ENCODE results near the gene PEX14.

The PEX14 gene

GRCh38 chr1:10651793-10652192 lies 177.0 kb downstream of the PEX14 start:
- Histone ChIP-seq H3K4me1 (ENCODE audit: control insufficient read depth in 2 of 2, insufficient read depth in 2 of 2, low read length in 2 of 2) (no peaks in the 10 kb centered on the region), H3K9me3 (ENCODE audit: control insufficient read depth in 2 of 2, low read length in 2 of 2) (no peaks in the 10 kb centered on the region), H3K27me3 (ENCODE audit: control insufficient read depth in 2 of 2, insufficient read depth in 2 of 2, low read length in 2 of 2) (no peaks in the 10 kb centered on the region), H3K36me3 (ENCODE audit: control insufficient read depth in 2 of 2, insufficient read depth in 2 of 2, low read length in 2 of 2) (peaks cover 22 to 23% of the 10 kb centered on the region in 2 donors), H3K4me3 (ENCODE audit: low read length in 2 of 2) (no peak overlapping the region), H3K9ac (ENCODE audit: low read depth in 1 of 2, low read length in 2 of 2) (no peak overlapping the region), H3K27ac (ENCODE audit: low read depth in 2 of 2, low read length in 2 of 2) (no peak overlapping the region)

GRCh38 chr1:10652626-10653025 lies 177.9 kb downstream of the PEX14 start:
- H3K9me3 ChIP-seq (ENCODE audit: control insufficient read depth in 2 of 2, low read length in 2 of 2): no peaks in the 10 kb centered on the region
- H3K27ac ChIP-seq (ENCODE audit: low read depth in 2 of 2, low read length in 2 of 2): no peak overlapping the region
- no peak overlapping the region for H3K9ac ChIP-seq (ENCODE audit: low read depth in 1 of 2, low read length in 2 of 2)
- no peak overlapping the region for H3K4me3 ChIP-seq (ENCODE audit: low read length in 2 of 2)
- H3K36me3 ChIP-seq (ENCODE audit: control insufficient read depth in 2 of 2, insufficient read depth in 2 of 2, low read length in 2 of 2): peaks cover 18 to 22% of the 10 kb centered on the region in 2 donors
- no peaks in the 10 kb centered on the region for H3K27me3 ChIP-seq (ENCODE audit: control insufficient read depth in 2 of 2, insufficient read depth in 2 of 2, low read length in 2 of 2)
- no peaks in the 10 kb centered on the region for H3K4me1 ChIP-seq (ENCODE audit: control insufficient read depth in 2 of 2, insufficient read depth in 2 of 2, low read length in 2 of 2)

DNA sequence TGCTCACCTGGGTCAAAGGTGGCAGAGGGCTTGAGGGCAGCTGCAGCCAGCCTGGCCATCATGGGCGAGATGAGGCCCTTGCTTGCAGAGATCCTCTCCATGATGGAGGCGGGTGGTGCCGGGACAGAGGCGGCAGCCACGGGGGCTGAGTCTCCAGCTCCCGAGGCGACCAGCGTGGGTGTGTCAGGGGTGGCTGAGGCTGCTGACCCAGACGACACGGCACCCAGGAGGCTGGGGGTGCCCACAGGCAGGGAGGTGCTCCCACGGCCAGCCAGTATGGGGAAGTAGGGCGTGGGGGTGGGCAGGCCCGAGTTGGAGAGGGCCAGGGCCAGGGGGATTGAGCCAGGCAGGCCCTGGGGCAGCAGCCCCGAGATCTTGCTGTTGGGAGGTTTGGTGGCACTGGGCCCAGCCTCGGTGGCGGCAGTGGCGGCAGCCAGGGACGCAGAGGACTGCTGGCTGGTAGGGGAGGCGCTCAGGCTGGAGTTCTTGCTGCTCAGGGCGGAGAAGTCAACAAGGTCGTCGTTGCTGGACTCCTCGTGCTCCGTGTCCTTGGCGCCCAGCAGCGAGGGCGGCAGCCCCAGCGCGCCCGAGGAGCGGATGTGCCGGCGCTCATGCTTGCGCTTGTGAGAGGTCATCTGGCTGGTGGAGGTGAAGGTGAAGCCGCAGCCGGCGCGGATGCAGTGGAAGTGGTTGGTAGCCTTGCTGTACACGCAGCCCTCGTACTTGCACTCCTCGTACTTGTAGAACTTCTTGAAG lies 178.8 kb downstream of the PEX14 start:
- no peak overlapping the region for H3K9ac ChIP-seq (ENCODE audit: low read depth in 1 of 2, low read length in 2 of 2)
- H3K27me3 ChIP-seq (ENCODE audit: control insufficient read depth in 2 of 2, insufficient read depth in 2 of 2, low read length in 2 of 2): no peaks in the 10 kb centered on the region
- no peak overlapping the region for H3K4me3 ChIP-seq (ENCODE audit: low read length in 2 of 2)
- peaks cover 17% of the 10 kb centered on the region in 2 donors for H3K36me3 ChIP-seq (ENCODE audit: control insufficient read depth in 2 of 2, insufficient read depth in 2 of 2, low read length in 2 of 2)
- H3K27ac ChIP-seq (ENCODE audit: low read depth in 2 of 2, low read length in 2 of 2): no peak overlapping the region
- no peaks in the 10 kb centered on the region for H3K4me1 ChIP-seq (ENCODE audit: control insufficient read depth in 2 of 2, insufficient read depth in 2 of 2, low read length in 2 of 2)
- no peaks in the 10 kb centered on the region for H3K9me3 ChIP-seq (ENCODE audit: control insufficient read depth in 2 of 2, low read length in 2 of 2)

GRCh38 chr1:10655002-10655401 lies 180.3 kb downstream of the PEX14 start:
- no peak overlapping the region for H3K9ac ChIP-seq (ENCODE audit: low read depth in 1 of 2, low read length in 2 of 2)
- no peak overlapping the region for H3K4me3 ChIP-seq (ENCODE audit: low read length in 2 of 2)
- no peaks in the 10 kb centered on the region for H3K27me3 ChIP-seq (ENCODE audit: control insufficient read depth in 2 of 2, insufficient read depth in 2 of 2, low read length in 2 of 2)
- no peaks in the 10 kb centered on the region for H3K4me1 ChIP-seq (ENCODE audit: control insufficient read depth in 2 of 2, insufficient read depth in 2 of 2, low read length in 2 of 2)
- H3K9me3 ChIP-seq (ENCODE audit: control insufficient read depth in 2 of 2, low read length in 2 of 2): no peaks in the 10 kb centered on the region
- peaks cover 22 to 28% of the 10 kb centered on the region in 2 donors for H3K36me3 ChIP-seq (ENCODE audit: control insufficient read depth in 2 of 2, insufficient read depth in 2 of 2, low read length in 2 of 2)
- H3K27ac ChIP-seq (ENCODE audit: low read depth in 2 of 2, low read length in 2 of 2): no peak overlapping the region

DNA sequence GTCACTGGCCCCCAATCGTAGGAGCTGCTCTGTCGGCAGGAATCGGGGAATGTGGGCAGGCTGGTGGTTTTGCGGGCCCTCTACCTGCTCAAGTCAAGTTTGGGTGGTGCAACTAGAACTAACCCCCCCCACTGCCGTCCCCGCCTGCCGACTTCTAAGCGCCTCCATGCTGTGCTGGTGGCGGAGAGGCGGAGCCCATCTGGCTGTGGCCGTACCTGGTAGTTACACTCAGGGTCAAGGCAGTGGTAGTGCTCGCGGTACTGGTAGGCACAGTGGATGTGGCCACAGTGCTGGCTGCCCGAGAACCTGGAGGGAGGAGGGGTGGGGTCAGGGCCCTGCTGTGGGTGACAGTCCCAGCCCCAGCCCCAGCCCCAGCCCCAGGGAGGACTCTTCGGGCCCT lies 181.7 kb downstream of the PEX14 start:
- no peaks in the 10 kb centered on the region for H3K4me1 ChIP-seq (ENCODE audit: control insufficient read depth in 2 of 2, insufficient read depth in 2 of 2, low read length in 2 of 2)
- peaks cover 28 to 33% of the 10 kb centered on the region in 2 donors for H3K36me3 ChIP-seq (ENCODE audit: control insufficient read depth in 2 of 2, insufficient read depth in 2 of 2, low read length in 2 of 2)
- H3K9ac ChIP-seq (ENCODE audit: low read depth in 1 of 2, low read length in 2 of 2): no peak overlapping the region
- H3K27ac ChIP-seq (ENCODE audit: low read depth in 2 of 2, low read length in 2 of 2): no peak overlapping the region
- no peaks in the 10 kb centered on the region for H3K9me3 ChIP-seq (ENCODE audit: control insufficient read depth in 2 of 2, low read length in 2 of 2)
- H3K4me3 ChIP-seq (ENCODE audit: low read length in 2 of 2): no peak overlapping the region
- no peaks in the 10 kb centered on the region for H3K27me3 ChIP-seq (ENCODE audit: control insufficient read depth in 2 of 2, insufficient read depth in 2 of 2, low read length in 2 of 2)

DNA sequence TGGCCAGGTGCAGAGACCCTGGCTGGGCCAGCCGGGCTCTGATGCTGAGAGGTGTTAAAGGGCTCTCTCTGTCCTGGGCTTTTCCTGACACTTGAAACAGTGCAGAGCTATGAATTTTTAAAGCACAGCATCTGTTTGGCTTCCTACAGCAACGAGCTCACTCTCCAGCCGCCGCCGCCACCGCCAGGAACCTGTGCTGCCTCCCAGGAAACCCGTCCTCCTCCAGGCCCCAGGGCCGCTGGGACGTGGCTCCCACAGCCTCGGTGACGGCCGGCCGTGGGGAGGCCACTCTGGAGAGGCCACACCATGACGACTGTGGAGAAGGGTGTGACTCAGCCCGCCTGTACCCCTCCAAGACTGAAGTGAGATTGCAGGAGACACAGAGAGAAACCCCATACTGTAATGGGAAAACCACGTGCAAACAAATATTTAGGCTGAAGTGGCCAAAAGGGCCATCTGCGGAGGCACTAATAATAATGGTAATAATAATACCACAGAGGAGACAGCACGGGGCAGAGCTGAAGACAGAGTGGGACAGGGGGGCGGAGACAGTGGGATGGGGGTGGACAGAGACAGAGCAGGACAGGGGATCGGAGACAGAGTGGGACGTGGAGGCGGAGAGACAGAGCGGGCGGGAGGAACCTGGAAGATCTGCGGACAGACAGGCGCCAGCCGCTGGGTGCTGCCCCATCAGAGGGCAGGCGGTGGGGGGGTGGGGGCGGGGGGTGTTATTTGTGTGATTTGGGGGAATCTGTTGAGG lies 182.5 kb downstream of the PEX14 start:
- H3K27me3 ChIP-seq (ENCODE audit: control insufficient read depth in 2 of 2, insufficient read depth in 2 of 2, low read length in 2 of 2): no peaks in the 10 kb centered on the region
- no peak overlapping the region for H3K27ac ChIP-seq (ENCODE audit: low read depth in 2 of 2, low read length in 2 of 2)
- H3K9me3 ChIP-seq (ENCODE audit: control insufficient read depth in 2 of 2, low read length in 2 of 2): no peaks in the 10 kb centered on the region
- H3K4me3 ChIP-seq (ENCODE audit: low read length in 2 of 2): no peak overlapping the region
- no peak overlapping the region for H3K9ac ChIP-seq (ENCODE audit: low read depth in 1 of 2, low read length in 2 of 2)
- H3K4me1 ChIP-seq (ENCODE audit: control insufficient read depth in 2 of 2, insufficient read depth in 2 of 2, low read length in 2 of 2): no peaks in the 10 kb centered on the region
- peaks cover 28 to 34% of the 10 kb centered on the region in 2 donors for H3K36me3 ChIP-seq (ENCODE audit: control insufficient read depth in 2 of 2, insufficient read depth in 2 of 2, low read length in 2 of 2)

GRCh38 chr1:10658396-10659066 lies 183.8 kb downstream of the PEX14 start:
- H3K4me3 ChIP-seq (ENCODE audit: low read length in 2 of 2): no peak overlapping the region
- no peaks in the 10 kb centered on the region for H3K4me1 ChIP-seq (ENCODE audit: control insufficient read depth in 2 of 2, insufficient read depth in 2 of 2, low read length in 2 of 2)
- H3K9me3 ChIP-seq (ENCODE audit: control insufficient read depth in 2 of 2, low read length in 2 of 2): no peaks in the 10 kb centered on the region
- no peak overlapping the region for H3K9ac ChIP-seq (ENCODE audit: low read depth in 1 of 2, low read length in 2 of 2)
- no peaks in the 10 kb centered on the region for H3K27me3 ChIP-seq (ENCODE audit: control insufficient read depth in 2 of 2, insufficient read depth in 2 of 2, low read length in 2 of 2)
- no peak overlapping the region for H3K27ac ChIP-seq (ENCODE audit: low read depth in 2 of 2, low read length in 2 of 2)
- H3K36me3 ChIP-seq (ENCODE audit: control insufficient read depth in 2 of 2, insufficient read depth in 2 of 2, low read length in 2 of 2): peaks cover 26 to 28% of the 10 kb centered on the region in 2 donors

- Histone ChIP-seq H3K4me1 (ENCODE audit: control insufficient read depth in 2 of 2, insufficient read depth in 2 of 2, low read length in 2 of 2) (no peaks in the 10 kb centered on the region), H3K27ac (ENCODE audit: low read depth in 2 of 2, low read length in 2 of 2) (no peak overlapping the region), H3K27me3 (ENCODE audit: control insufficient read depth in 2 of 2, insufficient read depth in 2 of 2, low read length in 2 of 2) (no peaks in the 10 kb centered on the region), H3K9me3 (ENCODE audit: control insufficient read depth in 2 of 2, low read length in 2 of 2) (no peaks in the 10 kb centered on the region), H3K4me3 (ENCODE audit: low read length in 2 of 2) (no peak overlapping the region), H3K36me3 (ENCODE audit: control insufficient read depth in 2 of 2, insufficient read depth in 2 of 2, low read length in 2 of 2) (peaks cover 21 to 28% of the 10 kb centered on the region in 2 donors), H3K9ac (ENCODE audit: low read depth in 1 of 2, low read length in 2 of 2) (no peak overlapping the region)
Measured at GRCh38 chr1:10659218-10659617, 184.5 kb downstream of the PEX14 start.

- Histone ChIP-seq H3K27me3 (ENCODE audit: control insufficient read depth in 2 of 2, insufficient read depth in 2 of 2, low read length in 2 of 2) (no peaks in the 10 kb centered on the region), H3K4me3 (ENCODE audit: low read length in 2 of 2) (no peak overlapping the region), H3K9ac (ENCODE audit: low read depth in 1 of 2, low read length in 2 of 2) (no peak overlapping the region), H3K36me3 (ENCODE audit: control insufficient read depth in 2 of 2, insufficient read depth in 2 of 2, low read length in 2 of 2) (peaks cover 23 to 28% of the 10 kb centered on the region in 2 donors), H3K9me3 (ENCODE audit: control insufficient read depth in 2 of 2, low read length in 2 of 2) (no peaks in the 10 kb centered on the region), H3K4me1 (ENCODE audit: control insufficient read depth in 2 of 2, insufficient read depth in 2 of 2, low read length in 2 of 2) (no peaks in the 10 kb centered on the region), H3K27ac (ENCODE audit: low read depth in 2 of 2, low read length in 2 of 2) (no peak overlapping the region)
Measured at GRCh38 chr1:10659646-10660540, 185.1 kb downstream of the PEX14 start.
